Subcutaneous abdominal adipose tissue (tissue), 5 donors: ENCODE measurements around the gene STXBP1.

ENCODE experiments used
- H3K27ac ChIP-seq: one replicate; pipeline ENCODE4 v1.7.0; 2013; ENCODE audit warnings: low read depth, mild to moderate bottlenecking, inconsistent platforms, low read length, moderate library complexity
- H3K27me3 ChIP-seq, 5 donors: one replicate each; pipeline ENCODE4 v1.7.0; 2013; ENCODE audit warnings: low read length in 5 of 5, inconsistent platforms in 1 of 5; ENCODE audit not compliant: control insufficient read depth in 5 of 5, insufficient read depth in 4 of 5
- H3K36me3 ChIP-seq, 5 donors: one replicate each; pipeline ENCODE4 v1.7.0; 2013; ENCODE audit warnings: low read length in 5 of 5; ENCODE audit not compliant: control insufficient read depth in 5 of 5, insufficient read depth in 5 of 5
- H3K4me1 ChIP-seq, 5 donors: one replicate each; pipeline ENCODE4 v1.7.0; 2013; ENCODE audit warnings: low read length in 5 of 5, mild to moderate bottlenecking in 3 of 5, moderate library complexity in 1 of 5; ENCODE audit not compliant: control insufficient read depth in 5 of 5, insufficient read depth in 5 of 5
- H3K4me3 ChIP-seq, 5 donors: one replicate each; pipeline ENCODE4 v1.7.0; 2013; ENCODE audit warnings: low read length in 5 of 5, low read depth in 1 of 5
- H3K9ac ChIP-seq, 5 donors: one replicate each; pipeline ENCODE4 v1.7.0; 2013; ENCODE audit warnings: low read length in 5 of 5, mild to moderate bottlenecking in 4 of 5, moderate library complexity in 3 of 5
- H3K9me3 ChIP-seq, 5 donors: one replicate each; pipeline ENCODE4 v1.7.0; 2013; ENCODE audit warnings: low read length in 5 of 5; ENCODE audit not compliant: control insufficient read depth in 5 of 5
- donor health status: healthy.
- donor health status: healthy.
- donor health status: healthy.
- donor health status: healthy.
- donor health status: healthy.

Gene STXBP1

GRCh38 chr9:127698985-127699670 is 87.1 kb downstream of the STXBP1 start:
- Histone ChIP-seq H3K9me3 (no peaks in the 10 kb centered on the region), H3K27me3 (peaks cover 0 to 4% (median 0%) of the 10 kb centered on the region in 5 donors), H3K9ac (peak overlapping the region in 3 of 5 donors; percentile 35 to 52 (median 45)), H3K36me3 (no peaks in the 10 kb centered on the region), H3K4me3 (peak overlapping the region in 4 of 5 donors; percentile 29 to 49 (median 47)), H3K4me1 (peaks cover 0 to 17% (median 11%) of the 10 kb centered on the region in 5 donors), H3K27ac (peak overlapping the region; percentile 84)

GRCh38 chr9:127700140-127700539 is 88.1 kb downstream of the STXBP1 start:
- H3K27me3 ChIP-seq = peaks cover 0 to 4% (median 2%) of the 10 kb centered on the region in 5 donors
- peaks cover 0 to 17% (median 11%) of the 10 kb centered on the region in 5 donors for H3K4me1 ChIP-seq
- H3K27ac ChIP-seq = peak overlapping the region; percentile 84
- H3K4me3 ChIP-seq = no peak overlapping the region
- no peak overlapping the region for H3K9ac ChIP-seq
- H3K36me3 ChIP-seq = no peaks in the 10 kb centered on the region
- no peaks in the 10 kb centered on the region for H3K9me3 ChIP-seq

GRCh38 chr9:127700594-127701255 is 88.6 kb downstream of the STXBP1 start:
- H3K27ac ChIP-seq = no peak overlapping the region
- H3K9ac ChIP-seq = no peak overlapping the region
- no peaks in the 10 kb centered on the region for H3K36me3 ChIP-seq
- H3K9me3 ChIP-seq = no peaks in the 10 kb centered on the region
- no peak overlapping the region for H3K4me3 ChIP-seq
- peaks cover 0 to 7% (median 4%) of the 10 kb centered on the region in 5 donors for H3K27me3 ChIP-seq
- peaks cover 0 to 17% (median 11%) of the 10 kb centered on the region in 5 donors for H3K4me1 ChIP-seq

GRCh38 chr9:127703289-127703946 is 91.3 kb downstream of the STXBP1 start:
- H3K36me3 ChIP-seq = no peaks in the 10 kb centered on the region
- H3K27me3 ChIP-seq = peaks cover 3 to 13% (median 10%) of the 10 kb centered on the region in 5 donors
- H3K27ac ChIP-seq = no peak overlapping the region
- H3K4me3 ChIP-seq = no peak overlapping the region
- H3K4me1 ChIP-seq = peaks cover 0 to 16% (median 10%) of the 10 kb centered on the region in 5 donors
- H3K9ac ChIP-seq = no peak overlapping the region
- no peaks in the 10 kb centered on the region for H3K9me3 ChIP-seq

GRCh38 chr9:127705577-127706379 is 93.7 kb downstream of the STXBP1 start:
- no peak overlapping the region for H3K27ac ChIP-seq
- H3K27me3 ChIP-seq = peaks cover 3 to 13% (median 10%) of the 10 kb centered on the region in 5 donors
- H3K4me3 ChIP-seq = no peak overlapping the region
- H3K9ac ChIP-seq = no peak overlapping the region
- H3K9me3 ChIP-seq = no peaks in the 10 kb centered on the region
- peaks cover 0 to 6% (median 0%) of the 10 kb centered on the region in 5 donors for H3K4me1 ChIP-seq
- H3K36me3 ChIP-seq = no peaks in the 10 kb centered on the region

GRCh38 chr9:127706836-127707241 is 94.8 kb downstream of the STXBP1 start, which contains the start of gene CFAP157:
Gene CFAP157, plus strand, starts transcription at chr9:127706988. Its CDS starts 44 bp downstream, at chr9:127707032.
- H3K9me3 ChIP-seq = no peaks in the 10 kb centered on the region
- no peaks in the 10 kb centered on the region for H3K36me3 ChIP-seq

GRCh38 chr9:127707766-127708165 is 95.7 kb downstream of the STXBP1 start:
- Histone ChIP-seq H3K9me3 (no peaks in the 10 kb centered on the region), H3K9ac (no peak overlapping the region), H3K4me3 (no peak overlapping the region), H3K27me3 (peaks cover 3 to 13% (median 10%) of the 10 kb centered on the region in 5 donors), H3K4me1 (peaks cover 0 to 6% (median 0%) of the 10 kb centered on the region in 5 donors), H3K27ac (no peak overlapping the region), H3K36me3 (no peaks in the 10 kb centered on the region)

More at GRCh38 chr9:127706836-127707241, 94.8 kb downstream of the STXBP1 start, which contains the start of gene CFAP157:
- Histone ChIP-seq H3K9ac (no peak within 1 kb of the TSS), H3K4me3 (no peak within 1 kb of the TSS), H3K4me1 (peaks cover 0 to 6% (median 0%) of the 10 kb centered on the region in 5 donors), H3K27me3 (peaks cover 3 to 13% (median 10%) of the 10 kb centered on the region in 5 donors), H3K27ac (no peak within 1 kb of the TSS)

- no peaks in the 10 kb centered on the region for H3K9me3 ChIP-seq
- H3K27me3 ChIP-seq = peaks cover 3 to 13% (median 7%) of the 10 kb centered on the region in 5 donors
- H3K36me3 ChIP-seq = no peaks in the 10 kb centered on the region
- no peak overlapping the region for H3K4me3 ChIP-seq
- H3K9ac ChIP-seq = no peak overlapping the region
- H3K27ac ChIP-seq = no peak overlapping the region
- H3K4me1 ChIP-seq = peaks cover 0 to 8% (median 1%) of the 10 kb centered on the region in 5 donors
Measured at GRCh38 chr9:127708952-127709587, 97.0 kb downstream of the STXBP1 start.

- Histone ChIP-seq H3K4me1 (peaks cover 0 to 16% (median 13%) of the 10 kb centered on the region in 5 donors), H3K27me3 (peaks cover 3 to 10% (median 6%) of the 10 kb centered on the region in 5 donors), H3K36me3 (no peaks in the 10 kb centered on the region), H3K9me3 (no peaks in the 10 kb centered on the region), H3K4me3 (no peak overlapping the region), H3K9ac (no peak overlapping the region), H3K27ac (no peak overlapping the region)
Measured at GRCh38 chr9:127710204-127710783, 98.2 kb downstream of the STXBP1 start.
